ENCODE measurements around the gene CBLC. TPM values are rescaled to one million over a fixed set of nuclear protein-coding genes. Genes with fewer than 3 reads are reported as not detected.

Gene CBLC
- not detected for total RNA-seq

- intact Hi-C loops (cut with DNase I) = no loop called here
- ATAC-seq = no peak
- no peak for DNase-seq (ENCODE audit: low spot score)
These were observed at the start of gene CBLC for GRCh38 chr19:44777715-44778347. Gene CBLC (plus strand): TSS chr19:44777890. CDS start chr19:44777932, 42 bp downstream.

GRCh38 chr19:44728178-44728577, 49.5 kb upstream of the CBLC start:
- ATAC-seq (no peak), DNase-seq (ENCODE audit: low spot score) (no peak)
- intact Hi-C loops (cut with DNase I) = loop anchor here (10.0 kb wide), 1 partner anchor 127 kb away; no protein-coding TSS in a partner anchor

- ATAC-seq (no peak), DNase-seq (ENCODE audit: low spot score) (no peak)
- intact Hi-C loops (cut with DNase I) = loop anchor here (10.0 kb wide), 1 partner anchor 125 kb away; no protein-coding TSS in a partner anchor
These were observed 48.1 kb upstream of the CBLC start for GRCh38 chr19:44729516-44730033.

GRCh38 chr19:44731081-44731480, 46.6 kb upstream of the CBLC start:
- DNase-seq (ENCODE audit: low spot score) = no peak
- intact Hi-C loops (cut with DNase I) = no loop called here
- no peak for ATAC-seq

GRCh38 chr19:44731622-44732021, 46.1 kb upstream of the CBLC start:
- intact Hi-C loops (cut with DNase I) = no loop called here
- DNase-seq (ENCODE audit: low spot score) = no peak
- no peak for ATAC-seq

GRCh38 chr19:44732235-44733014, 45.3 kb upstream of the CBLC start:
- no peak for ATAC-seq
- DNase-seq (ENCODE audit: low spot score) = no peak
- intact Hi-C loops (cut with DNase I) = no loop called here

GRCh38 chr19:44734357-44734756, 43.3 kb upstream of the CBLC start:
- no peak for ATAC-seq
- intact Hi-C loops (cut with DNase I) = no loop called here
- DNase-seq (ENCODE audit: low spot score) = no peak

GRCh38 chr19:44735011-44735410, 42.7 kb upstream of the CBLC start:
- intact Hi-C loops (cut with DNase I) = no loop called here
- ATAC-seq = no peak
- no peak for DNase-seq (ENCODE audit: low spot score)

- ATAC-seq (no peak), DNase-seq (ENCODE audit: low spot score) (no peak)
These were observed 40.2 kb upstream of the CBLC start for GRCh38 chr19:44737238-44738071.

GRCh38 chr19:44738136-44738535, 39.6 kb upstream of the CBLC start:
- ATAC-seq = no peak

More at GRCh38 chr19:44737238-44738071, 40.2 kb upstream of the CBLC start:
- intact Hi-C loops (cut with DNase I) = no loop called here

GRCh38 chr19:44738603-44739558, 38.8 kb upstream of the CBLC start:
- no peak for ATAC-seq
- no peak for DNase-seq (ENCODE audit: low spot score)
- intact Hi-C loops (cut with DNase I) = no loop called here

More at GRCh38 chr19:44738136-44738535, 39.6 kb upstream of the CBLC start:
- intact Hi-C loops (cut with DNase I) = no loop called here
- DNase-seq (ENCODE audit: low spot score) = no peak

- DNase-seq (ENCODE audit: low spot score) = no peak
These were observed 37.3 kb upstream of the CBLC start for GRCh38 chr19:44740351-44740824.

GRCh38 chr19:44741258-44741731, 36.4 kb upstream of the CBLC start:
- ATAC-seq (peak; percentile 11), DNase-seq (ENCODE audit: low spot score) (no peak)
- intact Hi-C loops (cut with DNase I) = no loop called here

More at GRCh38 chr19:44740351-44740824, 37.3 kb upstream of the CBLC start:
- no peak for ATAC-seq
- intact Hi-C loops (cut with DNase I) = no loop called here

- DNase-seq (ENCODE audit: low spot score) = peak; percentile 98
- peak; percentile 97 for ATAC-seq
- intact Hi-C loops (cut with DNase I) = no loop called here
These were observed 35.8 kb upstream of the CBLC start for GRCh38 chr19:44741841-44742329.

- intact Hi-C loops (cut with DNase I) = no loop called here
- DNase-seq (ENCODE audit: low spot score) (no peak), ATAC-seq (no peak)
These were observed 35.2 kb upstream of the CBLC start for GRCh38 chr19:44742330-44743061.

- ATAC-seq (no peak), DNase-seq (ENCODE audit: low spot score) (no peak)
- intact Hi-C loops (cut with DNase I) = no loop called here
These were observed 32.8 kb upstream of the CBLC start for GRCh38 chr19:44744871-44745332.

- DNase-seq (ENCODE audit: low spot score) (peak; percentile 88), ATAC-seq (peak; percentile 45)
- intact Hi-C loops (cut with DNase I) = no loop called here
These were observed 32.3 kb upstream of the CBLC start for GRCh38 chr19:44745341-44745831.
